ENCODE data around the gene HS1BP3. TPM values are rescaled to one million over a fixed set of nuclear protein-coding genes. Genes with fewer than 3 reads are reported as not detected.

HS1BP3 gene
- total and polyA plus RNA-seq, 9 of the 15 experiments (the other 6 are each of a cell fraction or from before 2014, with no cell fraction given), result 0.41 to 8.3 (median 5.9) TPM

GRCh38 chr2:20697322-20697934 lies 46.5 kb upstream of the HS1BP3 start:
- POLR2A ChIA-PET, result no interaction called here
- H3K9ac ChIP-seq (ENCODE audit: insufficient read depth in 1 of 2, low read depth in 2 of 2, low read length in 2 of 2), result no peak overlapping the region
- TF ChIP-seq ZNF184 (CRISPR knock-in tag; IDR thresholded peaks at IDR 0.05), result no peak
- no peak for TF ChIP-seq ZFP1 (CRISPR knock-in tag; IDR thresholded peaks at IDR 0.05)
- TF ChIP-seq BCOR (IDR thresholded peaks at IDR 0.05), result no peak
- TF ChIP-seq MTA2 (IDR thresholded peaks at IDR 0.05; ENCODE audit: low read depth), result no peak
- TF ChIP-seq, protein P1, sequence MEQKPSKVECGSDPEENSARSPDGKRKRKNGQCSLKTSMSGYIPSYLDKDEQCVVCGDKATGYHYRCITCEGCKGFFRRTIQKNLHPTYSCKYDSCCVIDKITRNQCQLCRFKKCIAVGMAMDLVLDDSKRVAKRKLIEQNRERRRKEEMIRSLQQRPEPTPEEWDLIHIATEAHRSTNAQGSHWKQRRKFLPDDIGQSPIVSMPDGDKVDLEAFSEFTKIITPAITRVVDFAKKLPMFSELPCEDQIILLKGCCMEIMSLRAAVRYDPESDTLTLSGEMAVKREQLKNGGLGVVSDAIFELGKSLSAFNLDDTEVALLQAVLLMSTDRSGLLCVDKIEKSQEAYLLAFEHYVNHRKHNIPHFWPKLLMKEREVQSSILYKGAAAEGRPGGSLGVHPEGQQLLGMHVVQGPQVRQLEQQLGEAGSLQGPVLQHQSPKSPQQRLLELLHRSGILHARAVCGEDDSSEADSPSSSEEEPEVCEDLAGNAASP (IDR thresholded peaks at IDR 0.05), result no peak
- TF ChIP-seq, protein P2, sequence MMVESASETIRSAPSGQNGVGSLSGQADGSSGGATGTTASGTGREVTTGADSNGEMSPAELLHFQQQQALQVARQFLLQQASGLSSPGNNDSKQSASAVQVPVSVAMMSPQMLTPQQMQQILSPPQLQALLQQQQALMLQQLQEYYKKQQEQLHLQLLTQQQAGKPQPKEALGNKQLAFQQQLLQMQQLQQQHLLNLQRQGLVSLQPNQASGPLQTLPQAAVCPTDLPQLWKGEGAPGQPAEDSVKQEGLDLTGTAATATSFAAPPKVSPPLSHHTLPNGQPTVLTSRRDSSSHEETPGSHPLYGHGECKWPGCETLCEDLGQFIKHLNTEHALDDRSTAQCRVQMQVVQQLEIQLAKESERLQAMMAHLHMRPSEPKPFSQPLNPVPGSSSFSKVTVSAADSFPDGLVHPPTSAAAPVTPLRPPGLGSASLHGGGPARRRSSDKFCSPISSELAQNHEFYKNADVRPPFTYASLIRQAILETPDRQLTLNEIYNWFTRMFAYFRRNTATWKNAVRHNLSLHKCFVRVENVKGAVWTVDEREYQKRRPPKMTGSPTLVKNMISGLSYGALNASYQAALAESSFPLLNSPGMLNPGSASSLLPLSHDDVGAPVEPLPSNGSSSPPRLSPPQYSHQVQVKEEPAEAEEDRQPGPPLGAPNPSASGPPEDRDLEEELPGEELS (CRISPR knock-in tag; IDR thresholded peaks at IDR 0.05; ENCODE audit: borderline replicate concordance), result no peak
- no peak for TF ChIP-seq CHD2 (IDR thresholded peaks at IDR 0.05; ENCODE audit: low read depth, low read length)
- no peak for TF ChIP-seq SMAD2 (IDR thresholded peaks at IDR 0.05; ENCODE audit: low read depth, low read length)
- TF ChIP-seq JUNB (CRISPR knock-in tag; conservative IDR thresholded peaks at IDR 0.05), result no peak
- TF ChIP-seq, protein P3, sequence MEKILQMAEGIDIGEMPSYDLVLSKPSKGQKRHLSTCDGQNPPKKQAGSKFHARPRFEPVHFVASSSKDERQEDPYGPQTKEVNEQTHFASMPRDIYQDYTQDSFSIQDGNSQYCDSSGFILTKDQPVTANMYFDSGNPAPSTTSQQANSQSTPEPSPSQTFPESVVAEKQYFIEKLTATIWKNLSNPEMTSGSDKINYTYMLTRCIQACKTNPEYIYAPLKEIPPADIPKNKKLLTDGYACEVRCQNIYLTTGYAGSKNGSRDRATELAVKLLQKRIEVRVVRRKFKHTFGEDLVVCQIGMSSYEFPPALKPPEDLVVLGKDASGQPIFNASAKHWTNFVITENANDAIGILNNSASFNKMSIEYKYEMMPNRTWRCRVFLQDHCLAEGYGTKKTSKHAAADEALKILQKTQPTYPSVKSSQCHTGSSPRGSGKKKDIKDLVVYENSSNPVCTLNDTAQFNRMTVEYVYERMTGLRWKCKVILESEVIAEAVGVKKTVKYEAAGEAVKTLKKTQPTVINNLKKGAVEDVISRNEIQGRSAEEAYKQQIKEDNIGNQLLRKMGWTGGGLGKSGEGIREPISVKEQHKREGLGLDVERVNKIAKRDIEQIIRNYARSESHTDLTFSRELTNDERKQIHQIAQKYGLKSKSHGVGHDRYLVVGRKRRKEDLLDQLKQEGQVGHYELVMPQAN (IDR thresholded peaks at IDR 0.05; ENCODE audit: borderline replicate concordance), result no peak
- TF ChIP-seq ZNF253 (CRISPR knock-in tag; conservative IDR thresholded peaks at IDR 0.05), result no peak
- TF ChIP-seq DEAF1 (CRISPR knock-in tag; IDR thresholded peaks at IDR 0.05), result no peak
- TF ChIP-seq NCOA2 (IDR thresholded peaks at IDR 0.05; ENCODE audit: partially characterized antibody in 2 of 2), result no peak

More at GRCh38 chr2:20697322-20697934, 46.5 kb upstream of the HS1BP3 start:
- in situ Hi-C loops (cut with MboI) (no loop called here), intact Hi-C loops (cut with micrococcal nuclease) (no loop called here)
- H4K20me1 ChIP-seq (replicated peaks; ENCODE audit: control insufficient read depth, insufficient read depth, low read length), result no peaks in the 10 kb centered on the region
- DNase-seq (ENCODE audit: extremely low read depth in 1 of 4, low spot score in 3 of 4), result no peak
- H3K9me3 ChIP-seq (replicated peaks; ENCODE audit: control insufficient read depth, insufficient read depth, low read depth, low read length), result no peaks in the 10 kb centered on the region
- H3K27ac ChIP-seq (ENCODE audit: extremely low read depth, low read depth, low read length), result no peak overlapping the region
- no peaks in the 10 kb centered on the region for H3K79me2 ChIP-seq (ENCODE audit: control insufficient read depth, insufficient read depth, low read length)
- H3K4me2 ChIP-seq (ENCODE audit: insufficient read depth, low read length), result no peak overlapping the region
- CTCF ChIA-PET (ENCODE audit: low intra/inter-chr PET ratio), result no interaction called here
- peaks cover 0 to 4% of the 10 kb centered on the region in 2 experiments; a peak in 2 of 5 replicates for H3K4me1 ChIP-seq (replicated peaks in 1 of 2; ENCODE audit: control insufficient read depth in 2 of 2, insufficient read depth in 2 of 2, low read length in 2 of 2)
- no peak for ATAC-seq
- 94% methylated on average over 2 of the region's 2 CpGs for WGBS (ENCODE audit: insufficient coverage, low coverage, missing lambda C conversion rate)
- H3K36me3 ChIP-seq (ENCODE audit: control insufficient read depth, insufficient read depth, low read length), result peaks cover 38% of the 10 kb centered on the region; the same call in 2 of the 3 replicates
- no TSS peak for BruUV-seq (replicated peaks)
- no peak overlapping the region for H2AFZ ChIP-seq (ENCODE audit: low read depth, low read length)
- H3K4me3 ChIP-seq, result no peak overlapping the region
- no peak for FAIRE-seq
- no peaks in the 10 kb centered on the region for H3K27me3 ChIP-seq (ENCODE audit: control insufficient read depth in 2 of 2, insufficient read depth in 2 of 2, low read length in 2 of 2)
- no peaks in the 10 kb centered on the region for H3K9me1 ChIP-seq (ENCODE audit: control insufficient read depth, insufficient read depth, low read length)
